SKM-1 treated with dmso at 0.1 percent for 144 hours (cell line): ENCODE data around the gene RGSL1.

Experiments used
- DNase-seq: peaks from one replicate; lab custom pipeline; 2025; ENCODE audit not compliant: unreplicated experiment; lab: John Stamatoyannopoulos, UW

Gene RGSL1

DNA sequence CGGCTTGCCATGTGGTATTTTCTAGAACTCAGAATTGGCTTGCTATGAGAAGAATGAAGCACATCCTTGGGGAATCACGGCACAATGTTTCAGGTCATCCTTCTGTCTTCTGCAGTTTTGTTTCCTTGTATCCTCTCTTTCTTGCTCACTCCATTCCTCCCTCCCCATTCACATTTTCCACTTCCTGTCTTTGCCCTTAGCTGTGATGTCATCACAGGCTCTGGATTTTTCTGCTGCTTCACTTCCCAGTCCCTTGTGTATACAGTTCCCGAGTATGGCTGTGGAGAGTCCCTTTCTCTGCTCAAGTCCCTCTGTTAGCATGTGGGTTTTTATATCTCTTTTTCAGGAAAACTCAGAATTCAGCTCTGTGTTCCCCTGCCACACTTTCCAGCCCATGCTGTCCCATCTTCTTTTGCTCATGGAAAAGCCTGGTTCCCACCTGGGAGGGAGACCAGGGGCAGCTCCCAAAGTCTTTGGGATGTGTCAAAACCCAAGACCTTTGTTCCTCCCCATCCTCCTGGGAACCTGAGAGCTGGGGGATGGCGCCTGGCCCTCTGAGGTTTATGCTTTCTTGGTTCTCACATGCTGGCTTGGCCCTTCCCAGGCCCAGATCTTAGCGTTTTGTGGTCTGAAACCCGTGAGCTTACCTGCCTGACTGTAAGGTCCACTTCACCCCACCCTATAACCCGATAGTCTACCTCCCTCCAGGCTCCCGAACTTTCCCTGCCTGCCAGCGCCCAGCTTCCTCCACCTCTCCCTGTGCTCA is 159.1 kb downstream of the RGSL1 start:
- no peak for DNase-seq
